Keratinocyte (primary cell): ENCODE data around the gene SLC35D2.

Experiments used
- CTCF ChIP-seq, 3 experiments: IDR thresholded peaks in 1 of 3; conservative IDR thresholded peaks in 1 of 3; optimal IDR thresholded peaks in 1 of 3; 2 replicates in 2 of 3; 3 replicates in 1 of 3; pipeline versions ENCODE3 to v1.5.1; 2011; ENCODE audit warnings: low read length in 3 of 3, mild to moderate bottlenecking in 3 of 3, moderate library complexity in 2 of 3, control low read depth in 1 of 3, inconsistent platforms in 1 of 3; ENCODE audit not compliant: insufficient read depth in 2 of 3; ENCODE audit errors: extremely low read depth in 1 of 3
- EZH2 ChIP-seq: IDR thresholded peaks from one replicate; pipeline ENCODE4 v1.6.1; 2012; ENCODE audit warnings: inconsistent platforms, mild to moderate bottlenecking, low read length, moderate library complexity

GRCh38 chr9:96318921-96319565 is 64.5 kb downstream of the SLC35D2 start:
- TF ChIP-seq CTCF (optimal IDR thresholded peaks at IDR 0.05 in 1 of 3, IDR thresholded peaks at IDR 0.05 in 1 of 3, conservative IDR thresholded peaks at IDR 0.05 in 1 of 3; ENCODE audit: extremely low read depth in 1 of 3, insufficient read depth in 2 of 3, low read length in 3 of 3) = no peak
- TF ChIP-seq EZH2 = no peak
